GM12875 (cell line): ENCODE results near the gene ATP6V1C2.

Experiments used
- H3K4me3 ChIP-seq: one replicate; pipeline ENCODE4 v1.5.1; 2011; ENCODE audit warnings: low read depth, low read length, control low read depth
- TF ChIP-seq, protein P1 (sequence below): IDR thresholded peaks from 2 replicates; pipeline ENCODE4 v1.5.1; 2011; ENCODE audit warnings: low read depth, mild to moderate bottlenecking, control low read depth, inconsistent platforms, low read length, moderate library complexity, borderline replicate concordance; ENCODE audit not compliant: insufficient read depth

Gene ATP6V1C2

DNA sequence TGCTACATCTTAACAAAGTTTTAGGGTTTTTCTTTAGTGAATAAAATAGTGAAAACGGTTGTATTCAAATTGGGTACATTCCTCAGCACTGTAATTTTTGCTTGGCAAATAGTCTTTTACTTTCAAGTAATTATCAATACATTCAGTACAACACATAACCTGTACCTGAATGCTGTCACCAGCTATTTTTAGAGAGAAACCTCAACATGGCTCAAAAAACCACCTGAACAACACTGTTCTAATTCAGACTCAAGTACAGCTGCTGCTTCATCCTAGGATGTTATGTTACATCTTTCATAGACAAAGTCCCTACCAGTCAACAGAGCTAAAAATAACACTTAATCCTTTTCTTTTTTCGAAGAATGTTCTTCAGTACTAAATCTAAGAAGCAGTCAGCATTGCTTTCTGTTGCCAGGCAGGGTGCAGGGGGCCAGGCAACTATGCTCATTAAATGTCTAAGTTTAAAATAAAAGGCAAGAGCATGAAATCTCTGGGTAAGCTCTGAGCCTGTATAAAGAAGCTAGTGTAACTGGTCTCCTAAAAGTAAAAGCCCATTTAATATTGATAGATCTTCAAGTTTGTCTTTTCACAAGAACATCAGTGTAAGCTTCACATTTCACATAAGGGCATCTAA lies 70.7 kb downstream of the ATP6V1C2 start:
- no peak overlapping the region for H3K4me3 ChIP-seq
- TF ChIP-seq, protein P1, sequence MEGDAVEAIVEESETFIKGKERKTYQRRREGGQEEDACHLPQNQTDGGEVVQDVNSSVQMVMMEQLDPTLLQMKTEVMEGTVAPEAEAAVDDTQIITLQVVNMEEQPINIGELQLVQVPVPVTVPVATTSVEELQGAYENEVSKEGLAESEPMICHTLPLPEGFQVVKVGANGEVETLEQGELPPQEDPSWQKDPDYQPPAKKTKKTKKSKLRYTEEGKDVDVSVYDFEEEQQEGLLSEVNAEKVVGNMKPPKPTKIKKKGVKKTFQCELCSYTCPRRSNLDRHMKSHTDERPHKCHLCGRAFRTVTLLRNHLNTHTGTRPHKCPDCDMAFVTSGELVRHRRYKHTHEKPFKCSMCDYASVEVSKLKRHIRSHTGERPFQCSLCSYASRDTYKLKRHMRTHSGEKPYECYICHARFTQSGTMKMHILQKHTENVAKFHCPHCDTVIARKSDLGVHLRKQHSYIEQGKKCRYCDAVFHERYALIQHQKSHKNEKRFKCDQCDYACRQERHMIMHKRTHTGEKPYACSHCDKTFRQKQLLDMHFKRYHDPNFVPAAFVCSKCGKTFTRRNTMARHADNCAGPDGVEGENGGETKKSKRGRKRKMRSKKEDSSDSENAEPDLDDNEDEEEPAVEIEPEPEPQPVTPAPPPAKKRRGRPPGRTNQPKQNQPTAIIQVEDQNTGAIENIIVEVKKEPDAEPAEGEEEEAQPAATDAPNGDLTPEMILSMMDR: no peak

GRCh38 chr2:10792660-10793400 lies 71.4 kb downstream of the ATP6V1C2 start:
- TF ChIP-seq, protein P1: peak; percentile 5; the same call in 1 of the 2 replicates
- H3K4me3 ChIP-seq: no peak overlapping the region

DNA sequence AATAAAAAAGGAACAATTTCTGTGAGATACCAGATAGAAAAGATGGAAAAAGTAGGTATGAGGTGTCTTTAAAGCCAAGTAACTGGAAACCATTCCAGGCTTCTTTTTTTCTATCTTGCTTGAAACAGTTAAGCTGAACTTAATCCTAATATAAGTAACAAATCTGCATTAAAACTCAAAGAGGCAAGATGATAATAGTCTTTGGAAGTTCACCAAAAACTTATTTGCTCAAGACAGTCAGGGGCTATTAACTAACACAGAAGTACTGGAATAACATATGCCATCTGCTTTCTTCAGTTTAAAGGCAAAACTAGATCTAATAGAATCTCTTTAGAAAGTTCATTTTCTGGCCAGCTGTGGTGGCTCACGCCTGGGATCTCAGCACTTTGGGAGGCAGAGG lies 72.4 kb downstream of the ATP6V1C2 start:
- H3K4me3 ChIP-seq: no peak overlapping the region
- TF ChIP-seq, protein P1: no peak

GRCh38 chr2:10794876-10795275 lies 73.4 kb downstream of the ATP6V1C2 start:
- TF ChIP-seq, protein P1: no peak
- no peak overlapping the region for H3K4me3 ChIP-seq

DNA sequence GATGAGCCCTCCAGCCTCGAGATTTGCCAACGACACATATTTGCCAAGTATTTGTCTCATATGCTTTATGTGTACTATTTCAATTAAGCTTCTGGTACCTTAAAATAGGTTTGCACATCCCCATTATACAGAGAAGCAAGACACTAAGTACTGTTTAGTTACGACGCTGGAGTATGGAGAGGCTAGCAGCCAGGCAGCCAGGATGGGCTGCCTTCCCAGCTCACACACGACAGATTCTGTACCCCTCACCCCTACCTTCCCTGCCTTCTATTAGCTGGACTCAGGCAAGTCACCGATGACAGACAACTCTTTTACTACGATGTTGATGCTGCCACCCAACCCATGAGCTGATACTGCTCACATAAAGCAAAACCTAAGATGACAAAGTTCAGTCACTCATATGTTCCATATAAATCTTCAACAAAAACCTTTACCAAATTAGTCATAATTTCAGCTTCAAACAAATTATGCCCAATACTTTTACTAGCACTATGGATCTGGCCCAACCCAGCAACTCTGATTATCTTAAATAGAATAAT lies 74.1 kb downstream of the ATP6V1C2 start:
- TF ChIP-seq, protein P1: no peak
- no peak overlapping the region for H3K4me3 ChIP-seq

GRCh38 chr2:10796703-10797102 lies 75.3 kb downstream of the ATP6V1C2 start:
- TF ChIP-seq, protein P1: no peak
- no peak overlapping the region for H3K4me3 ChIP-seq
